HL-60 (cell line): ENCODE data around the gene FCMR.

Experiments
- GABPA ChIP-seq: IDR thresholded peaks from 2 replicates; pipeline ENCODE4 v1.6.1; 2012; ENCODE audit warnings: low read depth
- POLR2AphosphoS5 ChIP-seq: IDR thresholded peaks from 2 replicates; pipeline ENCODE4 v1.6.1; 2012; ENCODE audit warnings: low read depth
- SPI1 ChIP-seq: IDR thresholded peaks from 2 replicates; pipeline ENCODE4 v1.6.1; 2012; ENCODE audit warnings: low read depth, mild to moderate bottlenecking, borderline replicate concordance
- TF ChIP-seq, protein P1 (sequence below): IDR thresholded peaks from one replicate; pipeline ENCODE4 v1.5.1; 2011; ENCODE audit warnings: low read length, control low read depth, inconsistent platforms; ENCODE audit not compliant: insufficient read depth
- TF ChIP-seq, protein P2 (sequence below): IDR thresholded peaks from 2 replicates; pipeline ENCODE4 v1.6.1; 2012; ENCODE audit warnings: low read depth; ENCODE audit not compliant: insufficient replicate concordance

- TF ChIP-seq, protein P1, sequence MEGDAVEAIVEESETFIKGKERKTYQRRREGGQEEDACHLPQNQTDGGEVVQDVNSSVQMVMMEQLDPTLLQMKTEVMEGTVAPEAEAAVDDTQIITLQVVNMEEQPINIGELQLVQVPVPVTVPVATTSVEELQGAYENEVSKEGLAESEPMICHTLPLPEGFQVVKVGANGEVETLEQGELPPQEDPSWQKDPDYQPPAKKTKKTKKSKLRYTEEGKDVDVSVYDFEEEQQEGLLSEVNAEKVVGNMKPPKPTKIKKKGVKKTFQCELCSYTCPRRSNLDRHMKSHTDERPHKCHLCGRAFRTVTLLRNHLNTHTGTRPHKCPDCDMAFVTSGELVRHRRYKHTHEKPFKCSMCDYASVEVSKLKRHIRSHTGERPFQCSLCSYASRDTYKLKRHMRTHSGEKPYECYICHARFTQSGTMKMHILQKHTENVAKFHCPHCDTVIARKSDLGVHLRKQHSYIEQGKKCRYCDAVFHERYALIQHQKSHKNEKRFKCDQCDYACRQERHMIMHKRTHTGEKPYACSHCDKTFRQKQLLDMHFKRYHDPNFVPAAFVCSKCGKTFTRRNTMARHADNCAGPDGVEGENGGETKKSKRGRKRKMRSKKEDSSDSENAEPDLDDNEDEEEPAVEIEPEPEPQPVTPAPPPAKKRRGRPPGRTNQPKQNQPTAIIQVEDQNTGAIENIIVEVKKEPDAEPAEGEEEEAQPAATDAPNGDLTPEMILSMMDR: peak; percentile 14
- TF ChIP-seq POLR2AphosphoS5 (no peak), GABPA (no peak), SPI1 (no peak)
- TF ChIP-seq, protein P2, sequence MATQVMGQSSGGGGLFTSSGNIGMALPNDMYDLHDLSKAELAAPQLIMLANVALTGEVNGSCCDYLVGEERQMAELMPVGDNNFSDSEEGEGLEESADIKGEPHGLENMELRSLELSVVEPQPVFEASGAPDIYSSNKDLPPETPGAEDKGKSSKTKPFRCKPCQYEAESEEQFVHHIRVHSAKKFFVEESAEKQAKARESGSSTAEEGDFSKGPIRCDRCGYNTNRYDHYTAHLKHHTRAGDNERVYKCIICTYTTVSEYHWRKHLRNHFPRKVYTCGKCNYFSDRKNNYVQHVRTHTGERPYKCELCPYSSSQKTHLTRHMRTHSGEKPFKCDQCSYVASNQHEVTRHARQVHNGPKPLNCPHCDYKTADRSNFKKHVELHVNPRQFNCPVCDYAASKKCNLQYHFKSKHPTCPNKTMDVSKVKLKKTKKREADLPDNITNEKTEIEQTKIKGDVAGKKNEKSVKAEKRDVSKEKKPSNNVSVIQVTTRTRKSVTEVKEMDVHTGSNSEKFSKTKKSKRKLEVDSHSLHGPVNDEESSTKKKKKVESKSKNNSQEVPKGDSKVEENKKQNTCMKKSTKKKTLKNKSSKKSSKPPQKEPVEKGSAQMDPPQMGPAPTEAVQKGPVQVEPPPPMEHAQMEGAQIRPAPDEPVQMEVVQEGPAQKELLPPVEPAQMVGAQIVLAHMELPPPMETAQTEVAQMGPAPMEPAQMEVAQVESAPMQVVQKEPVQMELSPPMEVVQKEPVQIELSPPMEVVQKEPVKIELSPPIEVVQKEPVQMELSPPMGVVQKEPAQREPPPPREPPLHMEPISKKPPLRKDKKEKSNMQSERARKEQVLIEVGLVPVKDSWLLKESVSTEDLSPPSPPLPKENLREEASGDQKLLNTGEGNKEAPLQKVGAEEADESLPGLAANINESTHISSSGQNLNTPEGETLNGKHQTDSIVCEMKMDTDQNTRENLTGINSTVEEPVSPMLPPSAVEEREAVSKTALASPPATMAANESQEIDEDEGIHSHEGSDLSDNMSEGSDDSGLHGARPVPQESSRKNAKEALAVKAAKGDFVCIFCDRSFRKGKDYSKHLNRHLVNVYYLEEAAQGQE: no peak
These were observed 43.3 kb downstream of the FCMR start for GRCh38 chr1:206878456-206878855.
